Stromal cell of bone marrow (primary cell): ENCODE data around the gene CADPS2.

Source experiments
- DNase-seq: peaks from one replicate; pipeline ENCODE4 v3.0.0-alpha.2; 2012; ENCODE audit warnings: low read depth

The CADPS2 gene

GRCh38 chr7:122886357-122887081, at the start of gene CADPS2:
Gene CADPS2, minus strand, starts transcription at chr7:122886460. Its CDS starts 123 bp downstream, at chr7:122886337.
- peak; percentile 84 for DNase-seq

GRCh38 chr7:122935620-122936019, 49.4 kb upstream of the CADPS2 start:
- DNase-seq = no peak

- DNase-seq = no peak
These were observed 33.5 kb upstream of the CADPS2 start for GRCh38 chr7:122919643-122920181.

- DNase-seq = no peak
These were observed 28.6 kb upstream of the CADPS2 start for GRCh38 chr7:122914812-122915211.

GRCh38 chr7:122913608-122914007, 27.3 kb upstream of the CADPS2 start:
- no peak for DNase-seq

- DNase-seq = no peak
These were observed 16.7 kb upstream of the CADPS2 start for GRCh38 chr7:122902751-122903495.

- DNase-seq = no peak
These were observed 15.0 kb upstream of the CADPS2 start for GRCh38 chr7:122901250-122901649.

GRCh38 chr7:122896509-122896908, 10.2 kb upstream of the CADPS2 start:
- DNase-seq = no peak

GRCh38 chr7:122893486-122893885, 7.2 kb upstream of the CADPS2 start:
- DNase-seq = no peak

GRCh38 chr7:122889116-122889515, 2.9 kb upstream of the CADPS2 start:
- no peak for DNase-seq

- DNase-seq = no peak
These were observed 1.6 kb upstream of the CADPS2 start for GRCh38 chr7:122887848-122888247.

- peak; percentile 46 for DNase-seq
These were observed 938 bp upstream of the CADPS2 start for GRCh38 chr7:122887198-122887597.

- peak; percentile 14 for DNase-seq
These were observed 490 bp downstream of the CADPS2 start for GRCh38 chr7:122885583-122886356.

GRCh38 chr7:122884186-122884585, 2.1 kb downstream of the CADPS2 start:
- no peak for DNase-seq

GRCh38 chr7:122883049-122883680, 3.1 kb downstream of the CADPS2 start:
- no peak for DNase-seq

- DNase-seq = no peak
These were observed 4.9 kb downstream of the CADPS2 start for GRCh38 chr7:122881324-122881723.

- no peak for DNase-seq
These were observed 17.0 kb downstream of the CADPS2 start for GRCh38 chr7:122869260-122869659.

GRCh38 chr7:122867471-122867980, 18.7 kb downstream of the CADPS2 start:
- no peak for DNase-seq

GRCh38 chr7:122864838-122865237, 21.4 kb downstream of the CADPS2 start:
- DNase-seq = no peak

- peak; percentile 1 for DNase-seq
These were observed 22.2 kb downstream of the CADPS2 start for GRCh38 chr7:122864016-122864415.

- DNase-seq = no peak
These were observed 27.9 kb downstream of the CADPS2 start for GRCh38 chr7:122858320-122858719.

GRCh38 chr7:122850528-122850927, 35.7 kb downstream of the CADPS2 start:
- no peak for DNase-seq
